ENCODE data around the gene KLHL8. TPM values are rescaled to one million over a fixed set of nuclear protein-coding genes. Genes with fewer than 3 reads are reported as not detected.

The KLHL8 gene
- total RNA-seq, 4 donors from 2014 or later = 6.9 to 12.4 (median 11.3) TPM

GRCh38 chr4:87129681-87130080 is 90.7 kb downstream of the KLHL8 start:
- no peak for DNase-seq
- Histone ChIP-seq H3K9me3 (no peaks in the 10 kb centered on the region), H3K4me1 (no peaks in the 10 kb centered on the region), H3K27ac (no peak overlapping the region), H3K27me3 (no peaks in the 10 kb centered on the region), H3K4me3 (no peak overlapping the region), H3K36me3 (peaks cover 0 to 92% (median 0%) of the 10 kb centered on the region in 3 donors)
- TF ChIP-seq CTCF (IDR thresholded peaks at IDR 0.05) (no peak), POLR2A (IDR thresholded peaks at IDR 0.05) (no peak)

- Histone ChIP-seq H3K27ac (no peak overlapping the region), H3K4me3 (no peak overlapping the region), H3K36me3 (peaks cover 0 to 79% (median 0%) of the 10 kb centered on the region in 3 donors), H3K4me1 (no peaks in the 10 kb centered on the region), H3K9me3 (no peaks in the 10 kb centered on the region), H3K27me3 (no peaks in the 10 kb centered on the region)
- no peak for DNase-seq
- TF ChIP-seq CTCF (IDR thresholded peaks at IDR 0.05) = no peak
- TF ChIP-seq POLR2A (IDR thresholded peaks at IDR 0.05) = no peak
Measured at GRCh38 chr4:87128006-87128705, 92.3 kb downstream of the KLHL8 start.

- no peak overlapping the region for H3K27ac ChIP-seq
- no peaks in the 10 kb centered on the region for H3K27me3 ChIP-seq
- DNase-seq = no peak
- no peak for TF ChIP-seq CTCF (IDR thresholded peaks at IDR 0.05)
- TF ChIP-seq POLR2A (IDR thresholded peaks at IDR 0.05) = no peak
- peaks cover 0 to 10% (median 0%) of the 10 kb centered on the region in 4 donors for H3K4me1 ChIP-seq
- H3K9me3 ChIP-seq = no peaks in the 10 kb centered on the region
- no peak overlapping the region for H3K4me3 ChIP-seq
- H3K36me3 ChIP-seq = peaks cover 0 to 58% (median 0%) of the 10 kb centered on the region in 3 donors
Measured at GRCh38 chr4:87126056-87126455, 94.4 kb downstream of the KLHL8 start.

- no peak for TF ChIP-seq POLR2A (IDR thresholded peaks at IDR 0.05)
- TF ChIP-seq CTCF (IDR thresholded peaks at IDR 0.05) = no peak
- H3K27ac ChIP-seq = peak overlapping the region in 1 of 4 donors; percentile 35
- H3K9me3 ChIP-seq = no peaks in the 10 kb centered on the region
- peaks cover 0 to 40% (median 0%) of the 10 kb centered on the region in 3 donors for H3K36me3 ChIP-seq
- H3K27me3 ChIP-seq = no peaks in the 10 kb centered on the region
- H3K4me1 ChIP-seq = peaks cover 0 to 10% (median 0%) of the 10 kb centered on the region in 4 donors
- no peak for DNase-seq
- H3K4me3 ChIP-seq = no peak overlapping the region
Measured at GRCh38 chr4:87122252-87122651, 98.2 kb downstream of the KLHL8 start.

- DNase-seq = no peak
- Histone ChIP-seq H3K4me3 (no peak overlapping the region), H3K9me3 (no peaks in the 10 kb centered on the region), H3K27me3 (no peaks in the 10 kb centered on the region), H3K4me1 (peaks cover 0 to 10% (median 0%) of the 10 kb centered on the region in 4 donors), H3K27ac (peak overlapping the region in 1 of 4 donors; percentile 35), H3K36me3 (peaks cover 0 to 45% (median 0%) of the 10 kb centered on the region in 3 donors)
- TF ChIP-seq CTCF (IDR thresholded peaks at IDR 0.05) = no peak
- TF ChIP-seq POLR2A (IDR thresholded peaks at IDR 0.05) = no peak
Measured at GRCh38 chr4:87121341-87122065, 98.9 kb downstream of the KLHL8 start.
